Esophagus squamous epithelium (tissue), 4 donors: ENCODE data around the gene ITGAL.

Experiments used
- POLR2A ChIP-seq, 4 donors: fragments of 450-650 bp; IDR thresholded peaks; one replicate each; pipeline ENCODE4 v1.6.1; 2017; ENCODE audit warnings: antibody characterized with exemption in 4 of 4, mild to moderate bottlenecking in 4 of 4, moderate library complexity in 3 of 4
- TF ChIP-seq, protein P1 (sequence below), 6 experiments: fragments of 450-650 bp in 4 of 6; fragments of 200-600 bp in 2 of 6; sonication (generic) in 2 of 6; IDR thresholded peaks; one replicate each; pipeline ENCODE4 v1.5.1; 2016 to 2019; ENCODE audit warnings: antibody characterized with exemption in 6 of 6, mild to moderate bottlenecking in 4 of 6, moderate library complexity in 4 of 6

DNA sequence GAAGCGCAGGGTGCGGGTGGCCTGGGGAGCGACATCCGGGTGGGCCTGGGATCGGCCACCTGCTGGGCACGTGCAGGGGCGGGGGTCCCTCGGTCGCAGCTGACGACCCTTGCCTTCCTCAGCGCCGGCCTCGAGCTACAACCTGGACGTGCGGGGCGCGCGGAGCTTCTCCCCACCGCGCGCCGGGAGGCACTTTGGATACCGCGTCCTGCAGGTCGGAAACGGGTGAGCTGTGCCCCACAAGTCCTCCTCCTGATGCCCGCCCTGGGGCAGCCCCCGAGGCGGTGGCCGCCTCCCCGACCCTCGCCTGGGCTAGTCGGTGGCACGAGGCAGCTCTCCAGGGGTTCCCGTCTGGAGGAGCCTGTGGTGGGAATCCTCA, 1.5 kb downstream of the ITGAL start:
- TF ChIP-seq, protein P1, sequence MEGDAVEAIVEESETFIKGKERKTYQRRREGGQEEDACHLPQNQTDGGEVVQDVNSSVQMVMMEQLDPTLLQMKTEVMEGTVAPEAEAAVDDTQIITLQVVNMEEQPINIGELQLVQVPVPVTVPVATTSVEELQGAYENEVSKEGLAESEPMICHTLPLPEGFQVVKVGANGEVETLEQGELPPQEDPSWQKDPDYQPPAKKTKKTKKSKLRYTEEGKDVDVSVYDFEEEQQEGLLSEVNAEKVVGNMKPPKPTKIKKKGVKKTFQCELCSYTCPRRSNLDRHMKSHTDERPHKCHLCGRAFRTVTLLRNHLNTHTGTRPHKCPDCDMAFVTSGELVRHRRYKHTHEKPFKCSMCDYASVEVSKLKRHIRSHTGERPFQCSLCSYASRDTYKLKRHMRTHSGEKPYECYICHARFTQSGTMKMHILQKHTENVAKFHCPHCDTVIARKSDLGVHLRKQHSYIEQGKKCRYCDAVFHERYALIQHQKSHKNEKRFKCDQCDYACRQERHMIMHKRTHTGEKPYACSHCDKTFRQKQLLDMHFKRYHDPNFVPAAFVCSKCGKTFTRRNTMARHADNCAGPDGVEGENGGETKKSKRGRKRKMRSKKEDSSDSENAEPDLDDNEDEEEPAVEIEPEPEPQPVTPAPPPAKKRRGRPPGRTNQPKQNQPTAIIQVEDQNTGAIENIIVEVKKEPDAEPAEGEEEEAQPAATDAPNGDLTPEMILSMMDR (IDR thresholded peaks at IDR 0.05) = no peak
- no peak for TF ChIP-seq POLR2A (IDR thresholded peaks at IDR 0.05)
